GM12878 (cell line): Measurements from ENCODE around the gene POLA2. TPM values are rescaled to one million over a fixed set of nuclear protein-coding genes. Genes with fewer than 3 reads are reported as not detected.

ENCODE experiments used
- ATAC-seq: fragments of 200-7000 bp; cut with Tn5 transposase; 3 replicates; pipeline ENCODE4 v1.9.1; 2020; ENCODE audit warnings: mild to moderate bottlenecking, moderate library complexity
- BruUV-seq: library from RNA; stranded (reverse); fragments of 400-500 nt; replicated peaks from 2 replicates; lab custom pipeline; 2021; lab: Mats Ljungman, UMichigan
- CTCF ChIA-PET: fragments of 300-600 bp; sonication (Branson Sonifier 250); formaldehyde crosslinking; extraction: SDS; loops from one replicate; lab custom pipeline; 2021; ENCODE audit warnings: inconsistent platforms; lab: Yijun Ruan, JAX
- POLR2A ChIA-PET: fragments of 350-600 bp; formaldehyde crosslinking; extraction: SDS; loops from one replicate; lab custom pipeline; 2021; ENCODE audit warnings: inconsistent platforms; lab: Charles Lee
- RAD21 ChIA-PET: fragments of 300-600 bp; sonication (Branson Sonifier 250); formaldehyde crosslinking; loops from one replicate; lab custom pipeline; 2023; ENCODE audit warnings: antibody characterized with exemption; ENCODE audit not compliant: unreplicated experiment; lab: Charles Lee
- SMC1A ChIA-PET: fragments of 300-600 bp; sonication (Branson Sonifier 250); formaldehyde crosslinking; loops from one replicate; lab custom pipeline; 2023; ENCODE audit not compliant: unreplicated experiment, uncharacterized antibody; lab: Charles Lee
- DNase-seq: peaks from one replicate; pipeline ENCODE4 v3.0.0-alpha.2; 2011; ENCODE audit warnings: low read depth, low spot score
- FAIRE-seq: peaks from 3 replicates; lab custom pipeline; 2011; peaks lifted over from hg19 to GRCh38; lab: Jason Lieb, UNC
- H2AFZ ChIP-seq: 2 replicates; pipeline ENCODE4 v1.6.0; 2011; ENCODE audit warnings: low read depth, low read length, control low read depth; ENCODE audit not compliant: control insufficient read depth
- H3K27ac ChIP-seq: 2 replicates; pipeline ENCODE4 v1.5.1; 2011; ENCODE audit warnings: control low read depth; ENCODE audit not compliant: control insufficient read depth, insufficient read depth
- H3K27me3 ChIP-seq, 2 experiments: replicated peaks in 1 of 2; 2 replicates each; pipeline versions ENCODE4 v1.6.0 to v1.6.1; 2011; ENCODE audit warnings: low read length in 1 of 2; ENCODE audit not compliant: control insufficient read depth in 2 of 2, insufficient read depth in 2 of 2
- H3K36me3 ChIP-seq, 2 experiments: 2 replicates each; pipeline ENCODE4 v1.5.1; 2011; ENCODE audit warnings: low read length in 1 of 2; ENCODE audit not compliant: control insufficient read depth in 2 of 2, insufficient read depth in 2 of 2
- H3K4me1 ChIP-seq: 2 replicates; pipeline ENCODE4 v1.6.1; 2011; ENCODE audit warnings: mild to moderate bottlenecking, low read length, moderate library complexity, mixed read lengths; ENCODE audit not compliant: control insufficient read depth, insufficient read depth
- H3K4me2 ChIP-seq: 2 replicates; pipeline ENCODE4 v1.6.0; 2011; ENCODE audit warnings: control low read depth; ENCODE audit not compliant: control insufficient read depth, insufficient read depth
- H3K4me3 ChIP-seq: fragments of 200-600 bp; sonication (generic); 2 replicates; pipeline ENCODE4 v1.5.1; 2016
- H3K79me2 ChIP-seq: 2 replicates; pipeline ENCODE4 v1.6.0; 2011; ENCODE audit warnings: low read length; ENCODE audit not compliant: control insufficient read depth, insufficient read depth
- H3K9ac ChIP-seq: 2 replicates; pipeline ENCODE4 v1.8.0; 2011; ENCODE audit warnings: low read length, control low read depth, mixed read lengths; ENCODE audit not compliant: control insufficient read depth, insufficient read depth
- H3K9me3 ChIP-seq: replicated peaks from 3 replicates; pipeline ENCODE4 v1.5.1; 2011; ENCODE audit warnings: mild to moderate bottlenecking, low read length; ENCODE audit not compliant: control insufficient read depth, insufficient read depth
- H4K20me1 ChIP-seq: 2 replicates; pipeline ENCODE4 v1.6.0; 2011; ENCODE audit not compliant: control insufficient read depth, insufficient read depth
- CBX3 ChIP-seq: fragments of 200-600 bp; sonication (generic); IDR thresholded peaks from 2 replicates; pipeline ENCODE4 v1.6.1; 2016; ENCODE audit warnings: low read depth, borderline replicate concordance
- CBX5 ChIP-seq: sonication (generic); IDR thresholded peaks from 2 replicates; pipeline ENCODE4 v1.6.1; 2016; ENCODE audit warnings: low read depth, moderate library complexity, mild to moderate bottlenecking, inconsistent platforms
- MTA3 ChIP-seq: IDR thresholded peaks from 2 replicates; pipeline ENCODE4 v1.6.1; 2012; ENCODE audit warnings: low read length, inconsistent platforms, borderline replicate concordance
- MYB ChIP-seq: fragments of 150-350 bp; IDR thresholded peaks from 2 replicates; pipeline ENCODE4 v1.6.1; 2014; ENCODE audit warnings: mild to moderate bottlenecking, low read depth, low read length, borderline replicate concordance
- POLR2AphosphoS5 ChIP-seq: IDR thresholded peaks from 2 replicates; pipeline ENCODE4 v1.6.1; 2011; ENCODE audit warnings: mild to moderate bottlenecking, low read length, inconsistent platforms
- REST ChIP-seq: IDR thresholded peaks from 2 replicates; pipeline ENCODE4 v1.6.1; 2012; ENCODE audit warnings: mild to moderate bottlenecking, low read depth, low read length
- YBX1 ChIP-seq: fragments of 450-650 bp; IDR thresholded peaks from 2 replicates; pipeline ENCODE4 v1.6.1; 2016; ENCODE audit warnings: antibody characterized with exemption
- YY1 ChIP-seq: IDR thresholded peaks from 2 replicates; pipeline ENCODE4 v1.6.1; 2011; ENCODE audit warnings: low read depth, mild to moderate bottlenecking, low read length
- ZNF384 ChIP-seq: IDR thresholded peaks from 2 replicates; pipeline ENCODE4 v1.6.1; 2012; ENCODE audit warnings: low read depth, mild to moderate bottlenecking, low read length, improper control_type of control experiment, borderline replicate concordance
- WGBS: methylation state at CpG from one replicate; pipeline ENCODE4 v1.1.6; 2016; ENCODE audit warnings: low lambda C conversion rate; ENCODE audit not compliant: insufficient replicate concordance, insufficient coverage; ENCODE audit errors: missing lambda C conversion rate; 5-methylcytosine and 5-hydroxymethylcytosine counted together
- in situ Hi-C: fragments of 300-500 bp; cut with MboI; formaldehyde crosslinking; loops from 9 replicates; pipeline ENCODE4 v1.14.3; 2018; ENCODE audit warnings: mixed read lengths
- intact Hi-C: fragments of 100-400 bp; cut with micrococcal nuclease; formaldehyde crosslinking; loops from one replicate; pipeline ENCODE4 v1.14.2; 2022; ENCODE audit not compliant: unreplicated experiment
- polyA plus RNA-seq, 11 experiments: library from polyadenylated mRNA; depleted of rRNA in 4 of 11; unstranded in 6 of 11; stranded (reverse) in 5 of 11; fragments of >200 nt; fragmentation: Nextera tagmentation in 4 of 11; fragmentation: Illumina TruSeq in 1 of 11; extraction: Ambion mirVana in 4 of 11; extraction: Trizol in 1 of 11; gene quantifications; 1 replicate in 1 of 11; 2 replicates in 10 of 11; pipeline versions ENCODE4 v1.2.1 to v1.2.3, GENCODE V29; 2011 to 2016; ENCODE audit warnings: inconsistent platforms in 2 of 11, missing spikeins in 2 of 11, low read depth in 1 of 11
- total RNA-seq, 4 experiments: library from RNA; depleted of rRNA in 3 of 4; stranded (reverse); fragments of >200 nt in 3 of 4; fragmentation: Illumina TruSeq in 1 of 4; extraction: Trizol in 1 of 4; gene quantifications; 2 replicates each; pipeline versions ENCODE4 v1.2.1 to v1.2.3, GENCODE V29; 2013 to 2021

The POLA2 gene
- total and polyA plus RNA-seq, 10 of the 15 experiments (the other 5 are each of a cell fraction or from before 2014, with no cell fraction given), result 4.2 to 121 (median 56.2) TPM

GRCh38 chr11:65221026-65221425, 40.7 kb upstream of the POLA2 start:
- RAD21 ChIA-PET, result no interaction called here
- FAIRE-seq (no peak), ATAC-seq (no peak), DNase-seq (no peak)
- POLR2A ChIA-PET, result no interaction called here
- BruUV-seq, result no TSS peak
- H3K4me3 ChIP-seq, result no peak overlapping the region
- no peak for TF ChIP-seq POLR2AphosphoS5
- TF ChIP-seq CBX5, result no peak
- no peak for TF ChIP-seq ZNF384
- TF ChIP-seq MTA3, result no peak
- TF ChIP-seq CBX3, result no peak
- no peak for TF ChIP-seq MYB
- TF ChIP-seq YBX1, result no peak
- TF ChIP-seq REST, result no peak
- TF ChIP-seq YY1, result no peak
- no peak overlapping the region for H2AFZ ChIP-seq
- H3K27ac ChIP-seq, result no peak overlapping the region
- H3K4me1 ChIP-seq, result peaks cover 8% of the 10 kb centered on the region
- no peaks in the 10 kb centered on the region; a peak in 1 of 4 replicates for H3K27me3 ChIP-seq
- WGBS, result 61% methylated on average over 10 of the region's 10 CpGs
- in situ Hi-C loops, result no loop called here
- SMC1A ChIA-PET, result no interaction called here
- no peaks in the 10 kb centered on the region for H4K20me1 ChIP-seq
- intact Hi-C loops, result no loop called here
- H3K9ac ChIP-seq, result no peak overlapping the region
- CTCF ChIA-PET, result interaction anchor here (1.3 to 9.0 kb wide), 3 partner anchors 16 to 110 kb away, joined by 4 to 121 read pairs (median 10); partner anchors contain the start of gene DPF2
- no peak overlapping the region for H3K4me2 ChIP-seq
- H3K36me3 ChIP-seq, result no peaks in the 10 kb centered on the region
- H3K9me3 ChIP-seq, result no peaks in the 10 kb centered on the region
- no peaks in the 10 kb centered on the region for H3K79me2 ChIP-seq
